Ovary (tissue), 9 donors: ENCODE measurements around the gene DNAH17. TPM values are rescaled to one million over a fixed set of nuclear protein-coding genes. Genes with fewer than 3 reads are reported as not detected.

Experiments used
- DNase-seq, 5 donors: peaks; one replicate each; pipeline ENCODE4 v3.0.0-alpha.2; 2019 to 2020
- H3K27ac ChIP-seq, 2 donors: fragments of 200-600 bp; one replicate each; pipeline versions ENCODE4 v1.5.1 to v1.8.0; 2019 to 2022
- H3K27me3 ChIP-seq: fragments of 200-600 bp; one replicate; pipeline ENCODE4 v1.8.0; 2022
- H3K36me3 ChIP-seq: fragments of 200-600 bp; sonication (generic); one replicate; pipeline ENCODE4 v1.5.1; 2019
- H3K4me1 ChIP-seq: one replicate; pipeline ENCODE4 v1.8.1; 2013; ENCODE audit warnings: mild to moderate bottlenecking, moderate library complexity; ENCODE audit not compliant: insufficient read depth
- H3K4me3 ChIP-seq: fragments of 200-600 bp; sonication (generic); one replicate; pipeline ENCODE4 v1.5.1; 2017
- H3K9me3 ChIP-seq, 2 donors: fragments of 200-600 bp in 1 of 2; sonication (generic) in 1 of 2; one replicate each; pipeline versions ENCODE4 v1.5.1 to v1.8.1; 2013 to 2019; ENCODE audit warnings: mild to moderate bottlenecking in 1 of 2, moderate library complexity in 1 of 2
- EP300 ChIP-seq: sonication (generic); formaldehyde crosslinking; IDR thresholded peaks from one replicate; pipeline ENCODE4 v1.6.1; 2017; ENCODE audit warnings: antibody characterized with exemption
- POLR2A ChIP-seq: fragments of 450-650 bp; IDR thresholded peaks from one replicate; pipeline ENCODE4 v1.6.1; 2017; ENCODE audit warnings: antibody characterized with exemption, mild to moderate bottlenecking, moderate library complexity
- WGBS, 3 donors: extraction: QIAGEN DNeasy Blood & Tissue Kit in 1 of 3; methylation state at CpG; one replicate each; pipeline versions ENCODE4 v1.1.5 to v1.1.7; 2013 to 2017; 5-methylcytosine and 5-hydroxymethylcytosine counted together
- intact Hi-C, 4 donors: fragments of 100-400 bp; cut with DNase I; formaldehyde crosslinking; loops; one replicate each; pipeline versions ENCODE4 v1.11.0 to v1.15.1; 2022 to 2023
- polyA plus RNA-seq, 2 donors: library from polyadenylated mRNA; stranded (reverse); fragments of 200-250 nt in 1 of 2; fragments of 350-450 nt in 1 of 2; fragmentation: Illumina TruSeq in 1 of 2; extraction: RNeasy Lipid Tissue Mini Kit (QIAGEN cat#74804) in 1 of 2; gene quantifications; one replicate each; pipeline ENCODE4 v1.2.3, GENCODE V29; 2013 to 2014
- total RNA-seq, 7 donors: library from RNA; depleted of rRNA in 2 of 7; stranded (reverse); fragments of >200 nt in 2 of 7; fragmentation: NEBNext Ultra II Directional in 3 of 7; extraction: Animal tissue kit (Norgen Biotek cat#: 25700) in 3 of 7; gene quantifications; one replicate each; pipeline versions ENCODE4 v1.1.0 to v1.2.4, GENCODE V29; 2016 to 2023
- TF ChIP-seq, protein P1 (sequence below), 3 donors: fragments of 450-650 bp in 2 of 3; fragments of 200-600 bp in 1 of 3; IDR thresholded peaks; one replicate each; pipeline versions ENCODE4 v1.5.1 to v1.8.0; 2016 to 2022; ENCODE audit warnings: antibody characterized with exemption in 3 of 3, mild to moderate bottlenecking in 1 of 3
- donor health status: DM: no; HTN: no; CAD: no; lungs with moderate emphysema.
- donor health status: DM: no; HTN: no; CAD: no.
- donor health status: Bipolar disorder and iron deficiency.
- donor health status: DM: yes; HTN: yes; CAD: no.
- donor health status: DM: no; HTN: no; CAD: no.
- donor health status: DM: yes; HTN: yes; CAD: no.

DNAH17 gene
- total and polyA plus RNA-seq, 9 donors = 0.07 to 0.25 (median 0.12) TPM; not detected in 6

DNA sequence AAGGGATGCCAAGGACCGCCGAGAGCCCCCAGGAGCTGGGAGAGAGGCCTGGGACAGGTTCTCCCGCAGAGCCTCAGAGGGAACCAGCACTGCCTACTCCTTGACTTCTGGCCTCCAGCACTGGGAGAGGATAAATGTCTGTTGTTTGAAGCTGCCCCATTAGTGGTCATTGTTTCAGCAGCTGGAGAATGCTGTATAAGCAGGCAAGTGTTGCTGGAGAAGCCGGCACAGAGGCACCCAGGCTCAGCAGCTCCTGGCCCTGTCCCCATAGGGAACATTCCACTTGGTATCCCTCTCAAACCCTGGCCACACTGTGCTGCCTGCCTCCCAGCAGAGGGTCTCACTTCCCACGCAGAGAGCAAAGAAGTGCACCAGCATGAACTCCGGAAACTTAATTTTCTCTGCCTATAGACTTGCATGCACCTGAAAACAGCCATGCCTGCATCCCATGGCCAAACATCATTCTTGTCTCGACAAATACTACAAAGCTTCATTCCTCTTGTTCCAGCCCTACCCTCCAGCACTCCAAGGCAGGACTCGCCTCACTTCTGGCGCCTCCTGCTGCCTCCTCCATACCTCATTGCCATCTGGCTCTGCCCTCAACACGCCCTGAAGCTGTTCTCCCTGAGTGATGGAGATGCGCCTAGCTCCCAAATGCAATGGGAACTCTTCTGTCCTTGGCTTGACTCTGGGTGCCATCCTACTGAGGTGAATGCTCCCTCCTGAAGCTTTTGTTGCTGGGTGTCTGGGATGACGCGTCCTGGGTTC is 88.1 kb downstream of the DNAH17 start:
- Histone ChIP-seq H3K4me1 (peaks cover 1% of the 10 kb centered on the region), H3K4me3 (no peak overlapping the region), H3K36me3 (no peaks in the 10 kb centered on the region), H3K27ac (no peak overlapping the region), H3K27me3 (no peaks in the 10 kb centered on the region), H3K9me3 (no peaks in the 10 kb centered on the region)
- no peak for DNase-seq
- intact Hi-C loops = no loop called here
- TF ChIP-seq POLR2A (no peak), EP300 (no peak)
- TF ChIP-seq, protein P1, sequence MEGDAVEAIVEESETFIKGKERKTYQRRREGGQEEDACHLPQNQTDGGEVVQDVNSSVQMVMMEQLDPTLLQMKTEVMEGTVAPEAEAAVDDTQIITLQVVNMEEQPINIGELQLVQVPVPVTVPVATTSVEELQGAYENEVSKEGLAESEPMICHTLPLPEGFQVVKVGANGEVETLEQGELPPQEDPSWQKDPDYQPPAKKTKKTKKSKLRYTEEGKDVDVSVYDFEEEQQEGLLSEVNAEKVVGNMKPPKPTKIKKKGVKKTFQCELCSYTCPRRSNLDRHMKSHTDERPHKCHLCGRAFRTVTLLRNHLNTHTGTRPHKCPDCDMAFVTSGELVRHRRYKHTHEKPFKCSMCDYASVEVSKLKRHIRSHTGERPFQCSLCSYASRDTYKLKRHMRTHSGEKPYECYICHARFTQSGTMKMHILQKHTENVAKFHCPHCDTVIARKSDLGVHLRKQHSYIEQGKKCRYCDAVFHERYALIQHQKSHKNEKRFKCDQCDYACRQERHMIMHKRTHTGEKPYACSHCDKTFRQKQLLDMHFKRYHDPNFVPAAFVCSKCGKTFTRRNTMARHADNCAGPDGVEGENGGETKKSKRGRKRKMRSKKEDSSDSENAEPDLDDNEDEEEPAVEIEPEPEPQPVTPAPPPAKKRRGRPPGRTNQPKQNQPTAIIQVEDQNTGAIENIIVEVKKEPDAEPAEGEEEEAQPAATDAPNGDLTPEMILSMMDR (IDR thresholded peaks at IDR 0.05) = no peak
- 88 to 91% (median 90%) methylated on average over 13 of the region's 13 CpGs for WGBS, 3 donors

DNA sequence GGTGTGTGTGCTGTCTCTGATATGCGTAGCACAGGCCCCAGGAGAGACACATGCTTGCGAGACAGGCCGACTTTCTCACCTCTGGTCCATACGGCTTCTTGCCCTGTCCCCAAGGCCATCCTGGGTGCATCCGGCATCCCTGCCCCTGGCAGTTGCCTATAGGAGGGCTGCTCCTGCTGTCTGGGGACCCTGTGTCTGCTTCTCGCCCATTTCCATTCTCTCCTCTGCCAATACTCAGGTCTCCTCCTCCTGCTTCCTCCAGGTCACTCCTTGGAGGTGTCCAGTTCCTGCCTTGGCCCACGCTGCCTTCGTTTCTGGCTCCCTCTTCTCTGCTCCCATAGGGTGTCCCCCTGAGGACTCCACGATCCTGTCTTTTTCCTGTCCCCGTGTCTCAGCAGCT is 89.0 kb downstream of the DNAH17 start:
- no peaks in the 10 kb centered on the region for H3K9me3 ChIP-seq
- no peak overlapping the region for H3K4me3 ChIP-seq
- DNase-seq = no peak
- H3K27me3 ChIP-seq = no peaks in the 10 kb centered on the region
- TF ChIP-seq EP300 = no peak
- no peak for TF ChIP-seq POLR2A
- TF ChIP-seq, protein P1 (IDR thresholded peaks at IDR 0.05) = no peak
- H3K27ac ChIP-seq = no peak overlapping the region
- 76 to 91% (median 85%) methylated on average over 10 of the region's 10 CpGs for WGBS, 3 donors
- intact Hi-C loops = no loop called here
- H3K36me3 ChIP-seq = no peaks in the 10 kb centered on the region
- peaks cover 2% of the 10 kb centered on the region for H3K4me1 ChIP-seq

DNA sequence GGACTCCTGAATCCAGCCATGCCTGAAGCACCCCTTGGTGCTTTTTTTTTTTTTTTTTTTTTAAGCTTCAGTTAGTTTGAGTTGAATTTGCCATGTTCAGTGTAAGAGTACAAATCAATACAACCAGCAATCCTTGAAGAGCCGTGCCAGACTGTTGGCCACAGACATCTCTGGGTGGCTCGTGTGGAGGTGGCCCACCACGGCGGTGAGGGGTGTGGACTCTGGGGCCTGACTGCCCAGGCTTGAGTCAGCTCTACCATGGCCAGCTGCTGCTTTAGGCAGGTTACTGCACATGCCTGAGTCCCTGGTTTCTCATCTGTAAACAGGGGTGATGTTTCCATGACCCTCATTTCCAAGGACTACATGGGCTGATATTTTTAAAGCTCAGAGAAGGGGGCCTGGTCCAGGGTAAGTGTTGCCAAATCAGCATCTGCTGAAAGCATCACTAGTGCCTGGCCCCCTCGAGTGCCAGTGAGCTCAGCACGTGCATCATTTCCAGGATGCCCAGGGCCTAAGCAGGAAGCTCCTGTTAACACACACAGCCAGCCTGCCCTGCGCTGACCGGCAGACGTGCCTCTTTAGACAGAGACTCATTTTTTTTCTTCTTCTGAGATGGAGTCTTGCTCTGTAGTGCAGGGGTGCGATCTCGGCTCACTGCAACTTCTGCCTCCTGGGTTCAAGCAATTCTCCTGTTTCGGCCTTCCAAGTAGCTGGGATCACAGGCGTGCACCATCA is 90.1 kb downstream of the DNAH17 start:
- WGBS, 3 donors = 52 to 67% (median 64%) methylated on average over 13 of the region's 13 CpGs
- intact Hi-C loops = no loop called here

DNA sequence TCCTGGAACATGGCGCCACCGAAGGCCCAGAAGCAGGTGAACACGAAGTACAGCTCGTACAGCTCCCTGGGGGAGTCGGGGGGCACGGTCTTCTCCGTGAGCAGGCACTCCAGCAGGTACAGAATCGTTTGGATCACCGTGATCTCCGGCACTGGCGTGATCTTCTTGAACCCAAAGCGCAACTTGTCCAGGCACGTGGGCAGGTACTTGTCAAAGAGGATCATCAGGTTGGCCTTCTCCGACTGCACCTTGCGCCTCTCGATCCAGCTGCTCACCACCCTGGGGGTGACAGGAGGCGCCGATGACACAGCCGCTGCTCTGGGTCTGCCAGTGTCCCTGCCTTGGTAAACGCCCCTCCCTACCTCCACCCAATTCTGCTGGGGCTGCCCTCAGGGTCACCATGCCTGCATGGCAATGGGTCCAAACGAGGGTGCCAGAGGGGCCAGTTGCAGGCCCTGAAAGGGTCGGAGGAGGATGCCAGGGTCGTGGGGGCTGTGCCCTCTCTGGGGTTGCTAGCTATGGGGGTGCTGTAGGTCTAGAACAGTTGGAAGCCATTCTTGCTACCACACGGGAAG is 90.9 kb downstream of the DNAH17 start:
- WGBS, 3 donors = 93 to 96% (median 94%) methylated on average over 24 of the region's 24 CpGs
- DNase-seq = no peak
- intact Hi-C loops = no loop called here
- Histone ChIP-seq H3K36me3 (no peaks in the 10 kb centered on the region), H3K27me3 (no peaks in the 10 kb centered on the region), H3K9me3 (no peaks in the 10 kb centered on the region), H3K4me3 (no peak overlapping the region), H3K4me1 (peaks cover 2% of the 10 kb centered on the region), H3K27ac (no peak overlapping the region)
- TF ChIP-seq EP300 (no peak), POLR2A (no peak)
- TF ChIP-seq, protein P1 (IDR thresholded peaks at IDR 0.05) = no peak

More for the DNA sequence above, 90.1 kb downstream of the DNAH17 start:
- H3K36me3 ChIP-seq = no peaks in the 10 kb centered on the region
- H3K27ac ChIP-seq = no peak overlapping the region
- H3K9me3 ChIP-seq = no peaks in the 10 kb centered on the region
- no peaks in the 10 kb centered on the region for H3K27me3 ChIP-seq
- no peak for DNase-seq
- H3K4me3 ChIP-seq = no peak overlapping the region
- H3K4me1 ChIP-seq = peaks cover 2% of the 10 kb centered on the region
- TF ChIP-seq POLR2A (no peak), EP300 (no peak)
- TF ChIP-seq, protein P1 (IDR thresholded peaks at IDR 0.05) = no peak
